Measurements from ENCODE around the gene PARP11.

GRCh38 chr12:3897371-3897971 is 24.3 kb upstream of the PARP11 start:
- no peak for TF ChIP-seq CTCF (IDR thresholded peaks at IDR 0.05; ENCODE audit: low read depth, low read length, missing input control)
- TF ChIP-seq REST (IDR thresholded peaks at IDR 0.05), result no peak
- TF ChIP-seq SP1 (IDR thresholded peaks at IDR 0.05), result no peak
- TF ChIP-seq TAF1 (conservative IDR thresholded peaks at IDR 0.05), result no peak
- TF ChIP-seq RAD21 (IDR thresholded peaks at IDR 0.05), result no peak
- no peak for TF ChIP-seq YY1 (IDR thresholded peaks at IDR 0.05)
- TF ChIP-seq MAX (IDR thresholded peaks at IDR 0.05), result no peak
- TF ChIP-seq JUND (IDR thresholded peaks at IDR 0.05), result no peak
- no peak for TF ChIP-seq RXRA (IDR thresholded peaks at IDR 0.05)
- TF ChIP-seq HNF4A (conservative IDR thresholded peaks at IDR 0.05), result no peak
- TF ChIP-seq FOXA1 (IDR thresholded peaks at IDR 0.05), result no peak

Measured in liver (tissue), 3 donors.